ENCODE measurements around the gene EP400.

The EP400 gene

DNA sequence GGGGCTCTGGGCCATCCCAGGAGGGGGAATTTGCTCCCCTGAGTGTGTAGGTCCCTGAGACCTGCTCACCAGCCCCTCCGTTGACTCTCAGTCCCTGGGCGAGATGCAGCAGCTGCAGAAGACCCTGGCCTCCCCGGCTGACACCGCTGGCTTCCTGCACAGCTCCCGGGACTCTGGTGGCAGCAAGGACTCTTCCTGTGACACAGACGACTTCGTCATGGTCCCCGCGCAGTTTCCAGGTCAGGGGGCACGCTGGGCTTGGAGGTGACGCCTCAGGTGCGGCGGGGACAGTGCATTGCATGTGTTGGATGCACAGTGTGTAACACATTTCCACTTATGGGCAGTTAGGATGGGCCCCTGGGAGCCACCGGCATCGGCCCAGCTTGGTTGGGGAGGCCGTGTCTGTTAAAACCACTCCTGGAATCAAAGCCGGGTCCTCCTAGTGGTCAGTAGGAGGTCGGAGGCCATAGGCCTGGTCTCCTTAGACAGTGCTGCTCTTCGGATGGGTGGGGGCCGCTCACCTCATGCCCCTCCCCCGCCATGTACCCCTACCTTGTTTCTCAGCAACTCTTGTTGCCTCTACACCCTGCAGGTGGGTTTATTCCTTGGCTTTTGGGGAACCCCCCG lies 37.8 kb upstream of the EP400 start:
- DNase-seq = no peak

DNA sequence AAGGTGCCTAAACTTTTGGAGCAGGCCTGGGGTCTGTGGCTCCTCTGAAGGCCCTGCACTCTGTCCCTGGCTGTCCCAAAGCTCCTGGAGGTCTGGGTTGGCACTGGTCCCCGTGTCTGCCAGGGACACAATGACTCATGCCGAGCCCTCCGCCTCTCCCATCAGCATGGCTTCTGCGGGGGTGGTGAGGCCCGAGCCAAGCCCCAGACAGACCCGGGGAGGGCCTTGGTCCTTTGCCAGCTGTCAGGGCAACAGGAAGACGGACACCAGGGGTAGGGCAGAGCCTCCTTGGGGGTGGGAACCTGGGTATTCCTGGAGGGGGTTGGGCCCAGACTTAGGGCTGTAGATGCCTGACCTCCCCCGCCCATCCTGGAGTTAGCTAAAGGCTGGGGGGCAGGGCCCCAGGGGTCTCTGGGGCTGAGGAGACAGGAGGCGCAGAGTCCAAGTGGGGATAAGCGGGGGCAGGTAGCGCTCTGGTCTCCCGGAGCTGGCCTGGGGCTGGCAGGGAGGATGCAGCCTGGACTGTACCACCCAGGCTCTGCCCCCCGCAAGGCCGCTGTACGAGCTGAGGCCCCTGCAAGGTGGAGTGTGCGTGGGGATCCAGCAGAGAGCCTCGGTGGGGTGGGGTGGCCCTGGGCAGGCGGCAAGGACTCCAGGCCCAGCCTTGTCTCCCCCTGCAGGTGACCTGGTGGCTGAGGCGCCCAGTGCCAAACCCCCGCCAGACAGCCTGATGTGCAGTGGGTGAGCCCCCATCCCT lies 37.0 kb upstream of the EP400 start:
- peak; percentile 24 to 50 for DNase-seq

GRCh38 chr12:131913666-131914065 lies 36.1 kb upstream of the EP400 start:
- no peak for DNase-seq

GRCh38 chr12:131914179-131914702 lies 35.5 kb upstream of the EP400 start:
- DNase-seq = no peak

GRCh38 chr12:131915000-131915689 lies 34.6 kb upstream of the EP400 start:
- DNase-seq = no peak

- DNase-seq = no peak
Measured at GRCh38 chr12:131915823-131916222, 33.9 kb upstream of the EP400 start.

GRCh38 chr12:131916306-131917138 lies 33.2 kb upstream of the EP400 start:
- DNase-seq = no peak

DNA sequence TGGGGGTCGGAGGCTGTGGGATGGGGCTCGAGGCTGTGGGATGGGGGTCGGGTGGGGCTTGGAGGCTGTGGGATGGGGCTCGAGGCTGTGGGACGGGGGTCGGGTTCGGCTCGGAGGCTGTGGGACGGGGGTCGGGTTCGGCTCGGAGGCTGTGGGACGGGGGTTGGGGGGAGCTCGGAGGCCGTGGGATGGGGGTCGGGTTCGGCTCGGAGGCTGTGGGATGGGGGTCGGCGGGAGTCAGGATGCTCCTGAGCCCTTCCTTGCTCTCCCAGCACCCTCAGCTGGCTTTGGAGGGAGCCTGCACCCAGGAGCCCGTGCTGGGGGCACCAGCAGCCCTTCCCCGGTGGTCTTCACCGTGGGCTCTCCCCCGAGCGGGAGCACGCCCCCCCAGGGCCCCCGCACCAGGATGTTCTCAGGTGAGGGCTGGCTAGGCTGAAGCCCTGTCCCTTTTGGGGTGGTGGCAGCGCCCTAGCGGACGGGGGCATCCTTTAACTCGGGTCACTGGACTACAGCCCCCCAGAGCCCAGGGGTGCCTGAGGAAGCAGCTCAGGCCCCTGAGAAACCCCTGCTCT lies 32.5 kb upstream of the EP400 start:
- no peak for DNase-seq

DNA sequence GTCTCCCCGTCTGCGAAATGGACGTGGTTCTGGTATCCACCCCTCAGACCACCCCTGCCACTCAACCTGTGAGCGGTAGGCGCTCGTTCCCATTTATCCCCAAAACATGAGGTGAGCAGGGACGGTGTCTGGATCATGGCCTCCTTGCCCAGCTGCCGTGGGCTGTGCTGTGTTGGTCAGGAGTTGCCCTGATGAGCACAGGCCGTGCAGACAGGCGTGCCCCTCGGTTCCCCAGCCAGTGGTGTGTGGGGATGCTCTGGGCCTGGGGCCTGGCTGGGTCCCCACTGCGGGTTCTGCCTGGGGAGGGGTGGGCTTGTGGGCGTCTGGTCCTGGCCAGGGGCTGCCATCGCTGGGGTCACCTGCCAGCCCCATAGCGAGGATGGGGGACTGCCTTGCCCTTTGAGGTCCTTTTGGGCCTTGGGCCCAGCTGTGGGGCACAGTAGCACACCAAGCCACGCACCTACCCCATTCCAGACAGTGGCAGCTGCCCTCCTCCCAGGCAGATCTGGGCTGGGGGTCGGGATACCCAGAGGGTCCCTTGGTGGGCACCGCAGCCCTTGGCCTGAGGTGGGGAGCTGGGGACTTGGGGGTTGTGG lies 31.9 kb upstream of the EP400 start:
- no peak for DNase-seq

DNA sequence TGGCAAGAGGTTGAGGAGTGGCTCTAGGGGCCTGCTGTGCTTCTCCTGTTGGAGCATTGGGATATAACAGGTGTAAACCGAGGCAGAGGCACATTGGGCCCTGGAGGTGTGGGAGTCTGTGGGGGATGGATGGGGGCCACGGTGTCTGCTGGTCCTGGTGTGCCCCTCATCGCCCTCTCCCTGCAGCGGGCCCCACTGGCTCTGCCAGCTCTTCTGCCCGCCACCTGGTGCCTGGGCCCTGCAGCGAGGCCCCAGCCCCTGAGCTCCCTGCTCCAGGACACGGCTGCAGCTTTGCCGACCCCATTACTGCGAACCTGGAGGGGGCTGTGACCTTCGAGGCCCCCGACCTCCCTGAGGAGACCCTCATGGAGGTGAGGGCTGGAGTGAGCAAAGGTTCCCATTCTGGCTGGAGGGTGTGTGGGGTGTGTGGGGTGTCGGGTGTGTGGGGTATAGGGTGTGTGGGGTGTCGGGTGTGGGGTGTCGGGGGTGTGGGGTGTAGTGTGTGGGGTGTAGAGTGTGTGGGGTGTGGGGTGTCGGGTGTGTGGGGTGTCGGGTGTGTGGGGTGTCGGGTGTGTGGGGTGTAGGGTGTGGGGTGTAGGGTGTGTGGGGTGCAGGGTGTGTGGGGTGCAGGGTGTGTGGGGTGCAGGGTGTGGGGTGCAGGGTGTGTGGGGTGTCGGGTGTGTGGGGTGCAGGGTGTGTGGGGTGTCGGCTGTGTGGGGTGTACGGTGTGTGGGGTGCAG lies 31.3 kb upstream of the EP400 start:
- no peak for DNase-seq

DNA sequence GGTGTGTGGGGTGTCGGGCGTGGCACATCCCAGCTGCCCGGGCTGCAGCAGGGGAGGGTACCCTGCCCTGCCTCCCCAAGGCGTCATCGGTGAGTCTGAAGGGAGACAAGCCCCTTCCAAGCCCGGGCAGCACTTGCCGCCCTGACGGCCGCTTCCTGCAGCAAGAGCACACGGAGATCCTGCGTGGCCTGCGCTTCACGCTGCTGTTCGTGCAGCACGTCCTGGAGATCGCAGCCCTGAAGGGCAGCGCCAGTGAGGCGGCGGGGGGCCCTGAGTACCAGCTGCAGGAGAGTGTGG lies 30.7 kb upstream of the EP400 start:
- DNase-seq = no peak

DNA sequence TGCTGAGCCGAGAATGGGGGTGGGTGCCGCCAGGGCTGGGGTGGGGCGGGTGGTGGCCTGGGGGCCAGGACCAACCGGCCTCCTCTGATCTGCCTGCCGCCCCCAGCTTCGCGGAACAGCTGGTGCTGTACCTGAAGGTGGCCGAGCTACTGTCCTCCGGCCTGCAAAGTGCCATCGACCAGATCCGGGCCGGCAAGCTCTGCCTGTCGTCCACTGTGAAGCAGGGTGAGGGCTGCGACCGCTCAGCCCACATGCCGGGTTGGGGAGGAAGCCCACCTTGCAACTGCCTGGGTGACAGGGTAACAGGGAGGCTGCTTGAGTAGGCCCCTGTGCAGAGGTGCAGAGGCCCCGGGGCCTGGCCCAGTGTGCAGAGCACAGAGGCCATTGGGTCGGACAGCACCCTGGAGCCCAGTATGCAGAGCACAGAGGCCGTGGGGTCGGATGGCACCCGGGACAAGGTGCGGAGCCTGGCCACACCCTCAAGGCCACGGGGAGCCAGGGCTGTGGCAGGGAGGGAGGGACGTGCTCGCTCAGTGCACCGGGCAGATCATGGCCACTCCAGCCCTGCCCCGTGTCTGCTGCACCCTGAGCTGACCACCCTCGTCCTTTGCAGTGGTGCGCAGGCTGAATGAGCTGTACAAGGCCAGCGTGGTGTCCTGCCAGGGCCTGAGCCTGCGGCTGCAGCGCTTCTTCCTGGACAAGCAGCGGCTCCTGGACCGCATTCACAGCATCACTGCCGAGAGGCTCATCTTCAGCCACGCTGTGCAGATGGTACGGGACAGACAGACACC lies 30.2 kb upstream of the EP400 start:
- DNase-seq = no peak

DNA sequence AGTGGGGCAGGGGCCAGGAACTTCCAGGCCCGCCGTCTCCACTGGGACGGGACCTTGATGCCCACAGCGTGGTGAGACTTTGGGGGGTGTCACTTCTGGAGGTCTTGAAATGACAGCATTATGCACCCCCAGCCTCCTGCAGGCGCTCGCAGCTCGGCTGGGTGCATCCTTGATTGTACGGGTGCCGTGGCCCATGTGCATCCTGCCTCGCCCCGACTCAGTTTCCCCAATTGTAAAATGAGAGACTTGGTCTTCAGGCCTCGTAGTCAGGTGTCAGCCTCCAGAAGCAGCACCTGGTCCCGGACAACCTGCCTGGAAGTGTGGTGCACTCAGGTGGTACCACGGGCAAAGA lies 29.6 kb upstream of the EP400 start:
- no peak for DNase-seq

DNA sequence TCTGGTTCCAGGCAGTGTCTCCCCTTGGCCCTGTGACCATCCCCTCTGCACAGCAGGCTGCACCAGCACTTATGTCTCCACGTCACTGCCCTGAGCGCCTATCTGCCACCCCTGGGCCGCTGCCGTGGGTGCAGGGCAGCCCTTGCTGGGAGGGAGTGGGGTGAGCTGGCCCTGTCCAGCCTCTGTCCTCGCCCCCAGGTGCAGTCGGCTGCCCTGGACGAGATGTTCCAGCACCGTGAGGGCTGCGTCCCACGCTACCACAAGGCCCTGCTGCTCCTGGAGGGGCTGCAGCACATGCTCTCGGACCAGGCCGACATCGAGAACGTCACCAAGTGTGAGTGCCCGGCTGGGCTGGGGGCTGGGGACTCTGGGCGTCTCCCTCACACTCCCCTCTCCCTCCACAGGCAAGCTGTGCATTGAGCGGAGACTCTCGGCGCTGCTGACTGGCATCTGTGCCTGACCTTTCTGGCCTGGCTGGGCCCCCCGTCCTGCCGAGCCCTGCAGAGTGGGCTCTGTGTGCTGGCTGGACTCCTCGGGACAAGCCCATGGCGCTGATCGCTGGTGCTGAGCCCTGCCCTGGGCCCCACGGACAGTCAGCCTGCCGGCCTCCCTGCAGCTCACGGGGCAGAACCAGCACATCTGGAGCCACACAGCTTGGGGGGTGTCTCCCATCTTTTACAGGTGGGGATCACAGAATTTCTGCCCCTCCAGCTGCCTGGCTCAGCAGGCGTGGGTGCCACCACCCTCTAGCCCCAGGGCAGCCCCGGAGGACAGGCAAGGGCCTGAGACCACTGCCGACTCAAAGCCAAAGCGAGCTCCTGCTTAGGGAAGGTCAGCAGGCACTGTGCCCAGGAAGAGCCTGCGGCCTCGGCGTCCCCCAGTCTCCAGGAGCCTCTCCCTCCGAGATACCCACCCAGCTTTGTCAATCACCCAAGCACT lies 28.6 kb upstream of the EP400 start:
- DNase-seq = no peak

DNA sequence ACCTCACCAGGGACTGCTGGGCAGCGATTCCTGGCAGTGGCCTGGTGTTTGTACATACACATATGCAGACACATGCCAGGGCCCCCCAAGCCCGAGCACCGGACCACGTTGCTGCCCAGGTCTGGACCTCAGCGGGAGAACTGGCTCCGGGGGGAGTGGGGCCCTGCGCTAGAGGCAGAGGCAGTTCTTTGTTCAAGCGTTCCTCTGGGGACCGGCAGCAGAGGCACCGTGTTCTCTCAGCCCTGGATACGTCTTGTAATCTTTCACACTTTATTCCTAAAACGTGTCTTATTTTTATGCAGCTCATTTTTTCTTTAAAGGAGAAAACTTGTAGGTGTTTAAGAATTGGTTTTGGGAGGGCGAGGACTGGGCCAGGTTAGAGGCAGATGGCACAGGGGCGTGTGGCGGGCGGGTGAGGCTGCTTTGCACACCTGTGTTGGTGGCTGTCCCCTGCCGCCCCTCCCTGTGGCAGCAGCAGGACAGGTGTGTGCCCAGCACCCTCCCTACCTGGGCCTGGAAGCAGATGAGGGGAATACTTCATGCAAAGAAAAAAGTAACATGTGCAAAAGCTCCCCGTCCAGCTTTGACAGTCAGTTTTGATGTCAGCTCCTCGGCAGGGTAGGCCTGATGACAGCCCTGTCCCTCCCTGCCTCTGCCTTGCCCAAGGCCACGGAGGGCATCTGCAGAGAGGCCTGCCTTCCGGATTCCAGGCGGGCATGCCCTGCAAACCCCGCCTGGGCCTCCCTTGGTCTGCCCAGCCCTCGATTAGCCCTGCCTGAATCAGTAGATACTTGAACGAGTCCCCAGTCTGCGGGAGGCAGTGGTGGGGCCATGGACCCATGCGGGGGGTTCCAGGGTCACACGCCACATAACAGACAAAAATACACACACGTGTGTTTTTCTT lies 27.6 kb upstream of the EP400 start:
- no peak for DNase-seq

DNA sequence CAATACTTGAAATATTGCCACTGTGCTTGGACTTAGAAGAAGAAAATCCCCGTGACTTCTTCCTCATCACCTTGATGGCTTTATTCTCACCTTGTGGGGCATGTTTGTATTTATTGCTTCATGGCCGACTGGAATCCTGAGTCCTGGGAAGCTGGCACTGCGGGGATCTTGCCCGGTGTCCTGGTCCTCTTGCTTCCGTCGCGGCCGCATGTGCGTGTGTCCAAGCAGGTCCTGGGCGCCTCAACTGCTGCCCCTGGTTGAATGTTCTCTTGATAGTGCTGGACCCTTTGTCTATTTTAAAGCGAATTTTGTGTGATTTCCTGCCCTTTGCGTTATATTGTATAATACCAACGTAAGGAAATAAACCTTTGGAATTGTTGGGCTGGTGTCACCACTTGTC lies 27.0 kb upstream of the EP400 start:
- DNase-seq = no peak

- DNase-seq = no peak
Measured at GRCh38 chr12:131923260-131923659, 26.5 kb upstream of the EP400 start.
